Right ventricle myocardium inferior (tissue), 1 donor: ENCODE data around the gene HS3ST3B1. TPM values are rescaled to one million over a fixed set of nuclear protein-coding genes. Genes with fewer than 3 reads are reported as not detected.

Experiments used
- ATAC-seq: fragments of 200-7000 bp; cut with Tn5 transposase; one replicate; pipeline ENCODE4 v1.9.1; 2020; ENCODE audit warnings: mild to moderate bottlenecking, moderate library complexity
- DNase-seq: peaks from one replicate; pipeline ENCODE4 v3.0.0; 2021; ENCODE audit errors: missing footprints
- intact Hi-C: fragments of 100-400 bp; cut with DNase I; formaldehyde crosslinking; loops from one replicate; pipeline ENCODE4 v1.11.0; 2022
- total RNA-seq: library from RNA; stranded (reverse); fragmentation: NEBNext Ultra II Directional; extraction: Animal tissue kit (Norgen Biotek cat#: 25700); gene quantifications from one replicate; pipeline ENCODE4 v1.2.1, GENCODE V29; 2021
- donor health status: DM: no; HTN: yes; CAD: no; lungs with severe emphysema.

HS3ST3B1 gene
- total RNA-seq, 1 donor from 2014 or later = 1.5 TPM

- DNase-seq (no peak), ATAC-seq (no peak)
- intact Hi-C loops = no loop called here
These were observed 36.8 kb downstream of the HS3ST3B1 start for GRCh38 chr17:14337596-14338079.

- DNase-seq (no peak), ATAC-seq (no peak)
- intact Hi-C loops = no loop called here
These were observed 40.2 kb downstream of the HS3ST3B1 start for GRCh38 chr17:14340857-14341754.

- DNase-seq (no peak), ATAC-seq (no peak)
- intact Hi-C loops = no loop called here
These were observed 41.0 kb downstream of the HS3ST3B1 start for GRCh38 chr17:14341866-14342265.

GRCh38 chr17:14346801-14347200 is 45.9 kb downstream of the HS3ST3B1 start:
- intact Hi-C loops = no loop called here
- ATAC-seq (no peak), DNase-seq (no peak)

- DNase-seq = no peak
- intact Hi-C loops = loop anchor here (10.0 kb wide), 1 partner anchor 73 kb away; no protein-coding TSS in a partner anchor
- peak; percentile 62 for ATAC-seq
These were observed 50.6 kb downstream of the HS3ST3B1 start for GRCh38 chr17:14351493-14351892.

- no peak for DNase-seq
- no peak for ATAC-seq
- intact Hi-C loops = loop anchor here (10.0 kb wide), 1 partner anchor 73 kb away; no protein-coding TSS in a partner anchor
These were observed 51.3 kb downstream of the HS3ST3B1 start for GRCh38 chr17:14352136-14352535.

GRCh38 chr17:14353861-14354474 is 53.1 kb downstream of the HS3ST3B1 start:
- DNase-seq (no peak), ATAC-seq (no peak)
- intact Hi-C loops = loop anchor here (10.0 kb wide), 1 partner anchor 71 kb away; no protein-coding TSS in a partner anchor

GRCh38 chr17:14354807-14355206 is 53.9 kb downstream of the HS3ST3B1 start:
- DNase-seq (no peak), ATAC-seq (no peak)
- intact Hi-C loops = loop anchor here (10.0 kb wide), 1 partner anchor 70 kb away; no protein-coding TSS in a partner anchor

- no peak for DNase-seq
- ATAC-seq = no peak
- intact Hi-C loops = loop anchor here (10.0 kb wide), 1 partner anchor 69 kb away; no protein-coding TSS in a partner anchor
These were observed 54.7 kb downstream of the HS3ST3B1 start for GRCh38 chr17:14355556-14355955.

- intact Hi-C loops = loop anchor here (10.0 kb wide), 1 partner anchor 65 kb away; no protein-coding TSS in a partner anchor
- DNase-seq = no peak
- peak; percentile 39 for ATAC-seq
These were observed 58.5 kb downstream of the HS3ST3B1 start for GRCh38 chr17:14359163-14360020.

GRCh38 chr17:14360856-14361255 is 60.0 kb downstream of the HS3ST3B1 start:
- intact Hi-C loops = no loop called here
- DNase-seq (no peak), ATAC-seq (no peak)

- ATAC-seq (no peak), DNase-seq (no peak)
- intact Hi-C loops = no loop called here
These were observed 60.6 kb downstream of the HS3ST3B1 start for GRCh38 chr17:14361470-14361869.

GRCh38 chr17:14361945-14362508 is 61.1 kb downstream of the HS3ST3B1 start:
- intact Hi-C loops = no loop called here
- DNase-seq (no peak), ATAC-seq (no peak)

- ATAC-seq (no peak), DNase-seq (no peak)
These were observed 65.3 kb downstream of the HS3ST3B1 start for GRCh38 chr17:14366199-14366598.

GRCh38 chr17:14372461-14372860 is 71.6 kb downstream of the HS3ST3B1 start:
- ATAC-seq = no peak
- intact Hi-C loops = no loop called here
- no peak for DNase-seq

More at GRCh38 chr17:14366199-14366598, 65.3 kb downstream of the HS3ST3B1 start:
- intact Hi-C loops = no loop called here

GRCh38 chr17:14372905-14373613 is 72.2 kb downstream of the HS3ST3B1 start:
- DNase-seq (no peak), ATAC-seq (no peak)
- intact Hi-C loops = no loop called here

GRCh38 chr17:14373614-14374259 is 72.9 kb downstream of the HS3ST3B1 start:
- ATAC-seq (no peak), DNase-seq (no peak)
- intact Hi-C loops = no loop called here
